GM21390 (cell line): ENCODE results near the gene KCNQ1OT1.

ENCODE experiments used
- ATAC-seq: cut with Tn5 transposase; IDR thresholded peaks from one replicate; pipeline ENCODE4 v1.9.1; 2021; ENCODE audit not compliant: unreplicated experiment

The KCNQ1OT1 gene

DNA sequence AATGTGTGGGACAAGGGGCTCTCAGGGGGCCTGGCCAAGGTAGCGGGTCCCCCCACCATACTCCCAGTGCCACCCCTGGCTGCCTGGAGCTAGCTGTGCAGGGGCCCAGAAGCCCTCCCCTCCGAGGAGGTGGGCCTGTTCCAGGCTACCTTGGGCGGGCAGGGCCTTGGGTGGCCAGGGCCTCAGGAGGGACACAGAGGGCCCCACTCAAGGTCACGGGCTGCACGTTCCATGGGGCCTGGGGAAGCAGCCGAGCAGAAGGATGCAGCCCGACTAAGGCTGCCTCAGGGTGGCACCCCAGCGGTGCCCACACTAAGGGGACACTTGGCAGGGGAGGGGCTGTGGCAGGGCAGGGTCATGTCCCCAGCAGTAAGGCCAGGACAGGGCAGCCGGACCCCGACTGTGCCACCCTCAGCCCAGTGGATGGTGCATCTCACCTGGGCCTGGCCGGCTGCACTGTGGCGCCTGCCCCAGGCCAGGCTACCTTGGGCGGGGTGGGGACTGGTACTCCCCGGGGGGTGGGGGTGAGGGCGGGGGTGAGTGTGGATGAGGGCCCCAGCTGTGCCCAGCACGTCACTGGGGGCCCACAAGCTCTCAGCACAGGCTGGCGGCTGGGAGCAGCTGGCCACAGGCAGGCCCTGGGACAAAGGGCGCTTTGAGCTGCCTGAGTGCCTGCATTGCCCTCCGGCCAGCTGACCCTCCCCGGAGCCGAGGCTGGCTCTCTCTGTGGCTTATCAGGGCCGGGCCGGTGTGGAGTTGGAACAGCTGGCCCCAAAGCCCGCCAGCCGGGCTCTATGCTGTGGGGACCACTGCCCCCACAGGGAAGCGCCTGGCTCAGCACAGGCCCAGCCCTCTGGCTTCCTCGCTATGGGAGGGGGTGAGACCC, 137.9 kb downstream of the KCNQ1OT1 start:
- ATAC-seq: no peak

DNA sequence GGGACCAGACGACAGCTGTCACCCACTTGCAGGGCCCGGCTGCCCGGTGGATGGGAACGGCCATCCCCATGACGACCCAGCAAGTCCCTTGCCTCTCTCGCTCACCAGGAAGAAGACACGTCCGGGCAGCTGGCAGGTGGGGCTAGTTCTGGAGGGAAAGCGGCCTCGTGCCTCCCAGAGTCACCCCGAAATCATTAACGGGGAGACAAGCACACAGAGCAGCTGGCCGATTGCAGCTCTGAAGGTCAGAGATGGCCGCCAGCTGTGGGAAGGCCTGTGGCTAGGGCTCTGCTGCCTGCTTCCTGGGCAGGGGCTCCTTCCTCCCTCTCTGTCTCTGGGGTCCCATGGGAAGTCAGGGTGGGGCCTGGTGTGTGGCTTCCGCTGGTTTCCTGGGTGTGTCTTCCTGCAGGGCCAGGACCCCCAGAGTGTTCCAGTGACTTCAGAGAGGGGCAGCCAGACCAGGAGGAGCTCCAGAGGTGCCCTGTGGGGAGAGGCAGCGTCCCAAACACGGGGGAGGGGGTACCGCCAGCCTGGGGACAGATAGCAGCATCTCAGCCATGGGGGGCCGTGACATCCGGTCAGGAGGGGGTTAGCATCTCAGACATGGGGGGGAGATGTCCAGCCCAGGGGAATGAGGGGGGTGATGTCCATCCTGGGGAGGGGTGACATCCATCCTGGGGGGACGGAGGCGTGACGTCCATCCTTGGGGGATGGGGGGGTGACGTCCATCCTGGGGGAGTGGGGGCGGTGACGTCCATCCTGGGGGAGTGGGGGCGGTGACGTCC, 140.1 kb downstream of the KCNQ1OT1 start:
- no peak for ATAC-seq

DNA sequence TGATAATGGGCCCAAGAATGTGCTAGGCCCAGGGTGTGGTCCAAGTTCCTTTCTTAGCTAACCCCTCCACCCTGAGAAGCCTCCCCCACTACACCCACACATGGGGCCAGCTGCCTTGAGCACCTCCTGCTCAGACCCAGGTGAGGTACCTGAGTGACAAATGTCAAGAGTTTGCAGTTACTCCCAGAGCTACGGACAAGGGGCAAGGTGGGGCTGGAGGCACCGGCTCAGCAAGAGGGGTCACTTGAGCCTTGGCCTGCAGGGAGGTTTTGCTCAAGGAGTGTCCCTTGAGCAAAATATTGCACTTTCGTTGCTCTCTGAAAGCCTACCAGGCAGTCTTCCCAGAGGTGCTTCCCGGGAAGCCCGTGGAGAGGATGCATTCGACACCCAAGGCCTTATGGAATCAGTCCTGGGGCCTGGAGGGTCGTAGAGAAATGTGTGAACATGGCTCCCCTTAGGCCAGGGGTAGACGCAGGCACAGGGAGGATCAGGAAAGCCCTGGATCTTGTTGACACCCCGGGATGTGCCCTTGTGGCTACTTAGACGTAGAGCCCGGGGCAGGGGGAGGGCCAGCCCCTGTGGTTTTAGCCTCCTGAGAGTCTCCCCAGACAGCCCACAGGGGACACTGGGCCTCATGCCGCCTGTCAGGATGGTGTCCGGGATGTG, 140.8 kb downstream of the KCNQ1OT1 start:
- ATAC-seq: no peak

DNA sequence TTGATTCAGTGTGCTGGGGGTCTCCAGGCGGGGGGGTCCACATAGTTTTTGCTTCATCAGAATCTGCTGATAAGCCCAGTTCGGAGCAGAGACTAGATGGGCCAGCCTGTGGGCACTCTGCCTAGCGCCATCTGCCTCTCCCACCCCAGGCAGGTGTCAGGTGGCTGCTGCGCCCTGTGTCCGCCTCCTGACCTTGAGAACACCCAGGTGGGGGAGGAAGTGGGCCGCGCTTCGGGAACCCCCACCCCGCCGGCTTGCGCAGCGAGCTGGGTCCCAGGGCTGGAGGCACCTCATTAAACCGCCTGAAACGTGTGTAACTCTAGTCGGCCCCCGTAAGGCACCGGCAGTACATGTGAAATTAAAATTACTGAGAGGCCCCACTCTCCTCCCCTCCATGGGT, 141.4 kb downstream of the KCNQ1OT1 start:
- no peak for ATAC-seq
